GM21576 (cell line): Measurements from ENCODE around the gene VIPR2.
"Not testable (repeated sequence)": the region's sequence is repeated elsewhere in the genome, so short reads cannot be mapped to it uniquely, and the experiment has no call there.

Experiments
- ATAC-seq: cut with Tn5 transposase; IDR thresholded peaks from one replicate; pipeline ENCODE4 v1.9.1; 2021; ENCODE audit warnings: mild to moderate bottlenecking, moderate library complexity; ENCODE audit not compliant: unreplicated experiment

The VIPR2 gene

DNA sequence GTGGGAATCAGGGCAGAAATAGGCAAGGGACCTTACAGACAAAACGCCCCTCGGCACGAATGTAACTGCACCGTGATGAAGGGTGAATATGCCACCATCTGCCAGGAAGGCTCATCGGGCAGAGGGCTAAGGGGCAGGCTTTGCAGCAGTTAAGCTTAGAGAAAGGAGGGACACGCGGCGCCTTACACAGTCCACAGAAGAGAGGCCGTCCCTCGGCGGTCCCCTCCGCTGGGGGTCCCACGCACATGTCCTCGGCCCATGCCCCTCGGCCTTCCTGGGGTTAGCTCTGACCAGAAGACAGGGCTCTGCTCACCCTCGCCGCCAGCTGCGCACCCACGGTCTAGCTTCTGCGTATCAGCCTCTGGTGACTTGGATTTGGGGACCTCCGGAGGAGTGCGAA, 147.2 kb downstream of the VIPR2 start:
- ATAC-seq, result no peak

GRCh38 chr7:158997110-158997453, 147.6 kb downstream of the VIPR2 start:
- ATAC-seq, result no peak

- no peak for ATAC-seq
Observed at GRCh38 chr7:158996214-158997109, 148.2 kb downstream of the VIPR2 start.

GRCh38 chr7:158995514-158995913, 149.2 kb downstream of the VIPR2 start:
- no peak for ATAC-seq

- ATAC-seq, result no peak
Observed at GRCh38 chr7:158994687-158995086, 150.0 kb downstream of the VIPR2 start.

DNA sequence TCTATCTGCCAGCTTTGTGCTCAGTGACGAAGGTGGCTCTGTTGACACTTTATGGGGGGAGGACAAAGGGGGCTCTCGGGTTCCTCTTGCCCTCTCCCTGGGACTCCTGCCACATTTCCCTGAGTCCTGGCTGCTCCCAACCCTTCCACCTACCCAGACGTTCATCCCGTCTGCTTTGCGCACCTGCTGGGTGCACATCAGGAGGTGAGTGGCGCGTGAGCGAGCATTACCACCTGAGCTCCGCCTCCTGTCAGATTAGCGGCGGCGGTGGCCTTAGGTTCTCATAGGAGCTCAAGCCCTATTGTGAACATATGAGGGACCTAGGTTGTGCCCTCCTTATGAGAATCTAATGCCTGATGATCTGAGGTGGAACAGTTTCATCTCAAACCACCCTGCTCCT, 151.1 kb downstream of the VIPR2 start:
- no peak for ATAC-seq

DNA sequence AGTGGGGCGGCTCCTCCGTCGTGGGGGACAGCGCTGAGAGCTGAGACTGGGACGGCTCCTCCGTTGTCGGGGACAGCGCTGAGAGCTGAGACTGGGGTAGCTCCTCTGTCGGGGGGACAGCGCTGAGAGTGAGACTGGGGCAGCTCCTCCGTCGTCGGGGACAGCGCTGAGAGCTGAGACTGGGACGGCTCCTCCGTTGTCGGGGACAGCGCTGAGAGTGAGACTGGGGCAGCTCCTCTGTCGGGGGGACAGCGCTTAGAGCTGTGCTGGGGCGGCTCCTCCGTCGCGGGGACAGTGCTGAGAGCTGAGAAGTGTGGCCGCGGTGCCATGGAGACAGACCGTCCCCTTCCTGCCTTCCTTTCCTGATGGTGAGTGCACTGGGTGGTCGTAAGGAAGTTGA, 151.9 kb downstream of the VIPR2 start:
- no peak for ATAC-seq

DNA sequence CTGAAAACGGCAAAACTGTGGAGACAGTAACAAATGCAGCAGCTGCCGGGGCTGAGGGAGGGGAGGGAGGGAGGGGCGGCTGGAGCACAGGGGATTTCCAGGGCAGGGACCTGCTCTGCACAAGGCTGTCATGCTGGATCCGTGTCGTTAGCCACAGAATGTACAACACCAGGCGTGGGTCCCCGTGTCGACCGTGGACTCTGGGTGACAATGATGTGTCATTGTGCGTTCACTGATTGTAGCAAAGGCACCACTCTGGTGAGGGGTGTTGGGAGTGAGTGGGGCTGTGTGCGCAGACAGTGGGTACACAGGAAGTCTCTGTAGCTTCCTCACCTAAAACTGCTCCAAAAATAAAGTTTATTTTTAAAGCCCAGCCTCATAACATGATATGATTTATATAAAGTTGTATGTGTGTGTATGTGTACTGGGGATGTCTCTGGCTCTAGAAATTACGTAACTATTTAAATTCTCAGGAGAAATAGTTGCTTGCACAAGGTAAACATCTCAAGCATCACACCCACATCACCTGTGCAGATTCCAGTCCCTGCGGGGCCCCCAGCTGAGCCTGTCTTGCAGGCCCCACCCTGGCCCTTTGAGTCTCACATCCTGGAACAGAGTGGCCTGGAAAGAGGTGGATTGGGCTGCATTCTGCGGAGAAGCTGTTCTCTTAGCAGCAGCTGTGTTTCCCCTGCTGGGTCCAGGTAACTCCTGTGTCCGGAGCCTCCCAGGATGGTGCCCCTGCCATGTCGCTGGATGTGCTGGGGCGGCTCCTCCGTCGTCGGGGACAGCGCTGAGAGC, 152.6 kb downstream of the VIPR2 start:
- no peak for ATAC-seq

- ATAC-seq, result no peak
Observed at GRCh38 chr7:158988996-158989395, 155.7 kb downstream of the VIPR2 start.

GRCh38 chr7:158988302-158988862, 156.3 kb downstream of the VIPR2 start:
- no peak for ATAC-seq

- ATAC-seq, result no peak
Observed at GRCh38 chr7:158987691-158988090, 157.0 kb downstream of the VIPR2 start.

DNA sequence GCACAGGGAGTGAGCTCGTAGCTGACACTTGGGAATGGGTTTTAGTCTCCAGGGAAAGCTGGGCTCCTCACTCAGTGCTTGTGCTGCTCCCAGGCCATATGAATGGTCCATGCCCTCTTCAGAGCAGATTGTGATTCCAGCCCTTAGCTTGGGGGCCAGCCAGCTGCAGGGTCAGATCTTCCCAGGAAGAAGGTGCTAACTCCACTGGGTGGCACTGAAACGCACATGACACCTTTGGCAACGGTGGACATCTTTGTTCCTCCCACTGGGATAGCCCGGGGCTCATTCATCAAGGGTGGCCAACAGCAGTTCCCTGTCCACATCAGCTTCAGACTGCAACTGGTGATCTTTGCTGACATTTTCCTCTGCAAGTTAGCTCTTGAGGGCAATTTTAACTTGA, 159.1 kb downstream of the VIPR2 start:
- ATAC-seq, result no peak

DNA sequence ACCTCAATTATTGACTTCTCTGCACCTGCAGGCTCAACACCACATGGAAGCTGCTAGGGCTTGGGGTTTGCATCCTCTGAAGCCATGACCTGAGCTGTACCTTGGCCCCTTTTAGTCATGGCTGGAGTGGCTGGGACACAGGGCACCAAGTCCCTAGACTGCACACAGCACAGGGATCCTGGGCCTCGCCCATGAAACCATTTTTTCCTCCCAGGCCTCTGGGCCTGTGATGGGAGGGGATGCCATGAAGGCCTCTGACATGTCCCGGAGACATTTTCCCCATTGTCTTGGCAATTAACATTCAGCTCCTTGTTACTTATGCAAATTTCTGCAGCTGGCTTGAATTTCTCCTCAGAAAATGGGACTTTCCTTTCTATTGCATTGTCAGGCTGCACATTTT, 160.7 kb downstream of the VIPR2 start:
- ATAC-seq, result not testable (repeated sequence)

- not testable (repeated sequence) for ATAC-seq
Observed at GRCh38 chr7:158982080-158982479, 162.6 kb downstream of the VIPR2 start.

DNA sequence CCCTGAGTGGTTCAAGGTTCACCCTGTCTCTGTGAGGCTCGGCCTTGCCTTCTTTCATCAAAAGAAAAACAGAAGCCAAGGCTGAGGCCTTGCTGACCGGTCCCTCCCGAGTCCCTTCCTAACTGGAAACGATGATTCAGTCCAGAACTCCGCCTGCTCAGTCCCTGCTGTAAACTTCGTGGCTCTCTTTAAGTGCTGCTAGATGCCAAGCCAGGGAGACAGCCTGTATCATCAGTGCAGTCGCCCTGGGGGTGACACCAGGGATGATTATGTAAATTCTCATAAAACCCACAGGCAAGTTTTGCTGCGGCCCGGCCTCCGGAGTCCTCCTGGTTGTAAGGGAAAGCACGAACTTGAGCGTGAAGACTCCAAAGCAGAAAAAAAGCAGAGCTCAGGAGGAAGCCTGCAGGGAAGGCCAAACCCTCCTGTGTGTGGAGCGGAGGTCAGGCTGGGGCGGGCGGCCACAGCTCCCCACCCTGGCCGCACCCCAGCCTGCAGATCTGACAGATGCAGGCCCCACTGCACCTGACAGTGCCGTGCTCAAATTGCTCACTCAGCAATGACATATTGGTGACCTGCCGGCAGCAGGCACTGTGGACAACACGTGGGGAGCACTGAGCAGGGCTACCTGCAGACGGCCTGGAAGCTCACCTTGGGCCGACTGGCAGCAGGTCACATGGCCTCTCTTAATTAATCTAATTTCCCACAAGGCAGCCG, 164.9 kb downstream of the VIPR2 start:
- no peak for ATAC-seq

GRCh38 chr7:158979023-158979529, 165.6 kb downstream of the VIPR2 start:
- ATAC-seq, result no peak
